Right lobe of liver (tissue), 6 donors: ENCODE results near the gene CRYM. TPM values are rescaled to one million over a fixed set of nuclear protein-coding genes. Genes with fewer than 3 reads are reported as not detected.
A peak's percentile ranks its signal among the peaks of the same experiment; 100 is the strongest.

Experiments used
- ATAC-seq, 4 donors: fragments of 200-7000 bp; cut with Tn5 transposase; one replicate each; pipeline ENCODE4 v1.9.1; 2020; ENCODE audit warnings: mild to moderate bottlenecking in 4 of 4, moderate library complexity in 4 of 4
- DNase-seq, 3 donors: peaks; one replicate each; pipeline ENCODE4 v3.0.0-alpha.2; 2020
- H3K27ac ChIP-seq, 3 donors: fragments of 200-600 bp; one replicate each; pipeline ENCODE4 v1.8.0; 2022
- H3K27me3 ChIP-seq, 2 donors: fragments of 200-600 bp; one replicate each; pipeline ENCODE4 v1.8.0; 2022
- H3K36me3 ChIP-seq, 4 donors: fragments of 200-600 bp; sonication (generic) in 1 of 4; one replicate each; pipeline versions ENCODE4 v1.5.1 to v1.8.0; 2017 to 2022; ENCODE audit warnings: control low read depth in 1 of 4
- H3K4me1 ChIP-seq, 4 donors: fragments of 200-600 bp; sonication (generic) in 1 of 4; one replicate each; pipeline versions ENCODE4 v1.5.1 to v1.8.0; 2017 to 2022; ENCODE audit warnings: control low read depth in 1 of 4
- H3K4me3 ChIP-seq, 3 donors: fragments of 200-600 bp; one replicate each; pipeline ENCODE4 v1.8.0; 2022
- H3K9me3 ChIP-seq, 4 donors: fragments of 200-600 bp; sonication (generic) in 1 of 4; one replicate each; pipeline versions ENCODE4 v1.5.1 to v1.8.0; 2017 to 2022; ENCODE audit warnings: control low read depth in 1 of 4
- CTCF ChIP-seq, 4 donors: fragments of 200-600 bp in 3 of 4; fragments of 450-650 bp in 1 of 4; IDR thresholded peaks; one replicate each; pipeline versions ENCODE4 v1.5.1 to v1.8.0; 2016 to 2022; ENCODE audit warnings: antibody characterized with exemption in 4 of 4, mild to moderate bottlenecking in 2 of 4
- POLR2A ChIP-seq: fragments of 450-650 bp; IDR thresholded peaks from one replicate; pipeline ENCODE4 v1.6.1; 2017; ENCODE audit warnings: antibody characterized with exemption, mild to moderate bottlenecking
- WGBS: methylation state at CpG from one replicate; pipeline ENCODE4 v1.1.6; 2018; ENCODE audit warnings: low coverage, low lambda C conversion rate; ENCODE audit not compliant: insufficient coverage; ENCODE audit errors: missing lambda C conversion rate; 5-methylcytosine and 5-hydroxymethylcytosine counted together
- intact Hi-C, 2 donors: fragments of 100-400 bp; cut with DNase I; formaldehyde crosslinking; loops; one replicate each; pipeline versions ENCODE4 v1.11.2 to v1.14.1; 2022
- total RNA-seq, 6 experiments: library from RNA; depleted of rRNA in 2 of 6; stranded (reverse); fragments of >200 nt in 2 of 6; fragmentation: NEBNext Ultra II Directional in 3 of 6; extraction: Animal tissue kit (Norgen Biotek cat#: 25700) in 3 of 6; gene quantifications; one replicate each; pipeline versions ENCODE4 v1.1.0 to v1.2.4, GENCODE V29; 2016 to 2023
- donor health status: DM: no; HTN: yes; CAD: no.
- donor health status: DM: no; HTN: no; CAD: no.
- donor health status: DM: no; HTN: no; CAD: no.
- donor health status: DM: no; HTN: yes; CAD: no.
- donor health status: DM: no; HTN: yes; CAD: no.

The CRYM gene
- total RNA-seq, 6 experiments from 2014 or later, result 4.4 to 14.9 (median 5.9) TPM

GRCh38 chr16:21279501-21279900 lies 1.4 kb upstream of the CRYM start:
- no peaks in the 10 kb centered on the region for H3K27me3 ChIP-seq
- TF ChIP-seq POLR2A (no peak), CTCF (IDR thresholded peaks at IDR 0.05) (no peak)
- intact Hi-C loops, result loop anchor here in 1 of 2 donors (5.0 kb wide), 1 partner anchor 92 kb away; no protein-coding TSS in a partner anchor
- H3K4me3 ChIP-seq, result no peak overlapping the region
- peaks cover 0 to 19% (median 1%) of the 10 kb centered on the region in 4 donors for H3K4me1 ChIP-seq
- no peak for ATAC-seq
- no peaks in the 10 kb centered on the region for H3K9me3 ChIP-seq
- DNase-seq, result no peak
- H3K36me3 ChIP-seq, result no peaks in the 10 kb centered on the region
- 71% methylated on average over 2 of the region's 2 CpGs for WGBS
- H3K27ac ChIP-seq, result no peak overlapping the region

GRCh38 chr16:21277045-21277926 lies 804 bp downstream of the CRYM start:
- Histone ChIP-seq H3K9me3 (no peaks in the 10 kb centered on the region), H3K36me3 (no peaks in the 10 kb centered on the region), H3K4me1 (peaks cover 0 to 11% (median 0%) of the 10 kb centered on the region in 4 donors), H3K27me3 (no peaks in the 10 kb centered on the region), H3K27ac (peak overlapping the region in 1 of 3 donors; percentile 55), H3K4me3 (peak overlapping the region; percentile 45 to 59 (median 57))
- WGBS, result 61% methylated on average over 8 of the region's 17 CpGs
- DNase-seq, result no peak
- intact Hi-C loops, result loop anchor here in 1 of 2 donors (5.0 kb wide), 1 partner anchor 90 kb away; no protein-coding TSS in a partner anchor
- no peak for ATAC-seq
- TF ChIP-seq POLR2A (no peak), CTCF (IDR thresholded peaks at IDR 0.05) (no peak)

- H3K4me3 ChIP-seq, result no peak overlapping the region
- DNase-seq, result no peak
- peaks cover 0 to 11% (median 0%) of the 10 kb centered on the region in 4 donors for H3K4me1 ChIP-seq
- H3K27ac ChIP-seq, result no peak overlapping the region
- ATAC-seq, result no peak
- H3K9me3 ChIP-seq, result no peaks in the 10 kb centered on the region
- intact Hi-C loops, result loop anchor here in 1 of 2 donors (5.0 kb wide), 1 partner anchor 89 kb away; no protein-coding TSS in a partner anchor
- WGBS, result 86% methylated on average over 7 of the region's 9 CpGs
- no peaks in the 10 kb centered on the region for H3K36me3 ChIP-seq
- TF ChIP-seq POLR2A (no peak), CTCF (IDR thresholded peaks at IDR 0.05) (no peak)
- H3K27me3 ChIP-seq, result no peaks in the 10 kb centered on the region
Measured at GRCh38 chr16:21276090-21276489, 2.0 kb downstream of the CRYM start.

- Histone ChIP-seq H3K4me3 (no peak overlapping the region), H3K9me3 (no peaks in the 10 kb centered on the region), H3K4me1 (peaks cover 0 to 11% (median 0%) of the 10 kb centered on the region in 4 donors), H3K36me3 (no peaks in the 10 kb centered on the region), H3K27me3 (no peaks in the 10 kb centered on the region), H3K27ac (no peak overlapping the region)
- DNase-seq (no peak), ATAC-seq (no peak)
- no peak for TF ChIP-seq POLR2A
- TF ChIP-seq CTCF (IDR thresholded peaks at IDR 0.05), result no peak
- 90% methylated on average over 3 of the region's 3 CpGs for WGBS
- intact Hi-C loops, result loop anchor here in 1 of 2 donors (5.0 kb wide), 1 partner anchor 88 kb away; no protein-coding TSS in a partner anchor
Measured at GRCh38 chr16:21275529-21275928, 2.6 kb downstream of the CRYM start.
